SK-N-SH (cell line): Measurements from ENCODE around the gene TMTC2. TPM values are rescaled to one million over a fixed set of nuclear protein-coding genes. Genes with fewer than 3 reads are reported as not detected.

ENCODE experiments used
- CTCF ChIA-PET: fragments of 300-600, 350-600 bp; formaldehyde crosslinking; extraction: SDS; loops from one replicate; lab custom pipeline; 2021; lab: Yijun Ruan, JAX
- POLR2A ChIA-PET: fragments of 350-600 bp; sonication (Branson Sonifier 250); formaldehyde crosslinking; extraction: SDS; loops from one replicate; lab custom pipeline; 2020; ENCODE audit warnings: antibody characterized with exemption, inconsistent platforms; lab: Yijun Ruan, JAX
- DNase-seq: peaks from one replicate; pipeline ENCODE4 v3.0.0; 2012
- H2AFZ ChIP-seq: fragments of 200-600 bp; sonication (generic); 2 replicates; pipeline ENCODE4 v1.8.1; 2016; ENCODE audit warnings: antibody characterized with exemption, mild to moderate bottlenecking, low read depth
- H3F3A ChIP-seq: fragments of 200-600 bp; sonication (generic); replicated peaks from 2 replicates; pipeline ENCODE3; 2016; ENCODE audit warnings: antibody characterized with exemption, mild to moderate bottlenecking; ENCODE audit not compliant: insufficient read depth
- H3K27ac ChIP-seq, 2 experiments: fragments of 200-500 bp in 1 of 2; fragments of 200-600 bp in 1 of 2; sonication (Bioruptor generic) in 1 of 2; sonication (generic), shearing (Covaris generic) in 1 of 2; 2 replicates each; pipeline versions ENCODE4 v1.5.1 to v1.6.1; 2014 to 2016; ENCODE audit warnings: low read depth in 2 of 2, inconsistent platforms in 1 of 2, low read length in 1 of 2, mild to moderate bottlenecking in 1 of 2, mixed read lengths in 1 of 2
- H3K27me3 ChIP-seq: fragments of 200-600 bp; sonication (generic), shearing (Covaris generic); 2 replicates; pipeline ENCODE4 v1.6.1; 2016; ENCODE audit warnings: mixed run types; ENCODE audit not compliant: insufficient read depth
- H3K36me3 ChIP-seq, 2 experiments: fragments of 200-500 bp in 1 of 2; fragments of 200-600 bp in 1 of 2; sonication (Bioruptor generic) in 1 of 2; sonication (generic) in 1 of 2; replicated peaks in 1 of 2; 2 replicates each; pipeline versions ENCODE3 to v1.5.1; 2014 to 2016; ENCODE audit warnings: low read length in 1 of 2, mild to moderate bottlenecking in 1 of 2; ENCODE audit not compliant: insufficient read depth in 2 of 2, control insufficient read depth in 1 of 2
- H3K4me1 ChIP-seq, 2 experiments: fragments of 200-500 bp in 1 of 2; fragments of 200-600 bp in 1 of 2; sonication (Bioruptor generic) in 1 of 2; sonication (generic), shearing (Covaris generic) in 1 of 2; 2 replicates each; pipeline versions ENCODE4 v1.5.1 to v1.6.1; 2014 to 2016; ENCODE audit warnings: low read depth in 1 of 2, low read length in 1 of 2, mixed run types in 1 of 2; ENCODE audit not compliant: insufficient read depth in 2 of 2, control insufficient read depth in 1 of 2
- H3K4me2 ChIP-seq: fragments of 200-600 bp; sonication (generic), shearing (Covaris generic); 2 replicates; pipeline ENCODE4 v1.6.1; 2017; ENCODE audit warnings: mixed run types
- H3K4me3 ChIP-seq, 2 experiments: fragments of 200-500 bp in 1 of 2; fragments of 200-600 bp in 1 of 2; sonication (Bioruptor generic) in 1 of 2; sonication (generic), shearing (Covaris generic) in 1 of 2; 2 replicates each; pipeline versions ENCODE4 v1.5.1 to v1.8.1; 2014 to 2016; ENCODE audit warnings: low read depth in 2 of 2, inconsistent platforms in 1 of 2, low read length in 1 of 2, mild to moderate bottlenecking in 1 of 2, mixed read lengths in 1 of 2, moderate library complexity in 1 of 2
- H3K79me2 ChIP-seq: fragments of 200-600 bp; sonication (generic); 2 replicates; pipeline ENCODE4 v1.8.1; 2017; ENCODE audit warnings: mild to moderate bottlenecking; ENCODE audit not compliant: insufficient read depth
- H3K9ac ChIP-seq: fragments of 200-600 bp; sonication (generic); 2 replicates; pipeline ENCODE4 v1.6.1; 2017; ENCODE audit warnings: mixed run types
- H3K9me2 ChIP-seq: fragments of 200-600 bp; sonication (generic); 2 replicates; pipeline ENCODE4 v1.6.1; 2017; ENCODE audit warnings: mixed run types
- H3K9me3 ChIP-seq: fragments of 200-600 bp; sonication (generic); 2 replicates; pipeline ENCODE4 v1.6.1; 2017; ENCODE audit warnings: mixed run types, mild to moderate bottlenecking, moderate library complexity
- H4K20me1 ChIP-seq: fragments of 200-600 bp; sonication (generic); 2 replicates; pipeline ENCODE4 v1.6.1; 2017; ENCODE audit warnings: mild to moderate bottlenecking, mixed run types; ENCODE audit not compliant: insufficient read depth
- CHD2 ChIP-seq: fragments of 150-350 bp; IDR thresholded peaks from 2 replicates; pipeline ENCODE4 v1.6.1; 2018; ENCODE audit warnings: low read length; ENCODE audit not compliant: partially characterized antibody
- CTCF ChIP-seq: fragments of 200-600 bp; sonication (generic); IDR thresholded peaks from 2 replicates; pipeline ENCODE4 v1.6.1; 2017; ENCODE audit warnings: antibody characterized with exemption, mild to moderate bottlenecking, moderate library complexity
- ELF1 ChIP-seq: IDR thresholded peaks from 2 replicates; pipeline ENCODE4 v1.4.0; 2012
- FOXJ3 ChIP-seq: sonication (generic); formaldehyde crosslinking; IDR thresholded peaks from 2 replicates; pipeline ENCODE4 v1.5.1; 2020; ENCODE audit warnings: mild to moderate bottlenecking, missing genetic modification reagents
- FOXM1 ChIP-seq: IDR thresholded peaks from 2 replicates; pipeline ENCODE4 v1.4.0; 2012; ENCODE audit warnings: low read depth, mild to moderate bottlenecking
- MEF2A ChIP-seq: IDR thresholded peaks from 2 replicates; pipeline ENCODE4 v1.4.0; 2012; ENCODE audit warnings: low read depth, borderline replicate concordance
- MXI1 ChIP-seq: IDR thresholded peaks from 2 replicates; pipeline ENCODE4 v1.6.1; 2012; ENCODE audit warnings: mild to moderate bottlenecking, low read depth, low read length, improper control_type of control experiment
- NFIC ChIP-seq: IDR thresholded peaks from 2 replicates; pipeline ENCODE4 v1.4.0; 2012; ENCODE audit warnings: borderline replicate concordance
- RAD21 ChIP-seq: IDR thresholded peaks from 2 replicates; pipeline ENCODE4 v1.6.1; 2012; ENCODE audit warnings: mild to moderate bottlenecking, low read length
- RFX5 ChIP-seq: IDR thresholded peaks from 2 replicates; pipeline ENCODE4 v1.6.1; 2012; ENCODE audit warnings: mild to moderate bottlenecking, improper control_type of control experiment, low read length
- SIN3A ChIP-seq: IDR thresholded peaks from 2 replicates; pipeline ENCODE4 v1.6.1; 2012; ENCODE audit warnings: low read depth, mild to moderate bottlenecking, low read length, moderate library complexity, borderline replicate concordance
- WGBS: methylation state at CpG from one replicate; pipeline ENCODE4 v1.1.6; 2017; ENCODE audit warnings: low lambda C conversion rate; 5-methylcytosine and 5-hydroxymethylcytosine counted together
- polyA plus RNA-seq, 3 experiments: library from polyadenylated mRNA; depleted of rRNA; stranded (reverse); fragments of >200 nt; gene quantifications; 2 replicates each; pipeline ENCODE4 v1.2.3, GENCODE V29; 2012

The TMTC2 gene
- polyA plus RNA-seq, 1 of the 3 experiments (the other 2 are of a cell fraction) = 4.1 TPM

GRCh38 chr12:82896277-82896676 is 209.6 kb downstream of the TMTC2 start (continued):
- TF ChIP-seq CTCF (no peak), MEF2A (no peak), FOXJ3 (CRISPR knock-in tag) (no peak), FOXM1 (no peak), NFIC (no peak)

GRCh38 chr12:82896979-82897378 is 210.3 kb downstream of the TMTC2 start:
- no peaks in the 10 kb centered on the region for H3F3A ChIP-seq
- H3K4me2 ChIP-seq = no peak overlapping the region
- POLR2A ChIA-PET = no interaction called here
- no peak for TF ChIP-seq SIN3A
- TF ChIP-seq RAD21 = 0 out of 2 replicates have a peak, but pooled peaks have one; percentile 24
- TF ChIP-seq MXI1 = no peak
- no peak for TF ChIP-seq ELF1
- no peaks in the 10 kb centered on the region for H3K27me3 ChIP-seq
- H3K27ac ChIP-seq = no peak overlapping the region
- CTCF ChIA-PET = interaction anchor here (1.1 to 1.4 kb wide), 2 partner anchors 10 to 183 kb away, joined by 3 to 4 read pairs; no protein-coding TSS in a partner anchor
- no peaks in the 10 kb centered on the region for H3K9me2 ChIP-seq
- H3K4me3 ChIP-seq = no peak overlapping the region
- H3K79me2 ChIP-seq = no peaks in the 10 kb centered on the region
- no peak for DNase-seq
- no peak overlapping the region for H3K9ac ChIP-seq
- H2AFZ ChIP-seq = 0 out of 2 replicates have a peak overlapping the region, but pooled peaks have one; percentile 23
- WGBS = 81% methylated on average over 3 of the region's 3 CpGs
- H4K20me1 ChIP-seq = no peaks in the 10 kb centered on the region
- no peaks in the 10 kb centered on the region for H3K9me3 ChIP-seq
- H3K4me1 ChIP-seq = peaks cover 0 to 4% of the 10 kb centered on the region in 2 experiments; a peak in 1 of 4 replicates
- H3K36me3 ChIP-seq = no peaks in the 10 kb centered on the region

GRCh38 chr12:82898441-82898840 is 211.7 kb downstream of the TMTC2 start:
- no peaks in the 10 kb centered on the region for H4K20me1 ChIP-seq
- no peaks in the 10 kb centered on the region for H3K27me3 ChIP-seq
- no peaks in the 10 kb centered on the region for H3F3A ChIP-seq
- H3K36me3 ChIP-seq = no peaks in the 10 kb centered on the region
- H3K9me2 ChIP-seq = no peaks in the 10 kb centered on the region
- no peak overlapping the region for H3K9ac ChIP-seq
- H3K27ac ChIP-seq = no peak overlapping the region
- TF ChIP-seq CHD2 (no peak), MEF2A (no peak), RFX5 (no peak), CTCF (no peak)
- peaks cover 0 to 4% of the 10 kb centered on the region in 2 experiments; a peak in 1 of 4 replicates for H3K4me1 ChIP-seq
- 83% methylated on average over 2 of the region's 2 CpGs for WGBS
- ChIA-PET POLR2A (no interaction called here), CTCF (no interaction called here)
- H3K4me2 ChIP-seq = no peak overlapping the region
- no peak overlapping the region for H2AFZ ChIP-seq
- no peaks in the 10 kb centered on the region for H3K9me3 ChIP-seq
- no peaks in the 10 kb centered on the region for H3K79me2 ChIP-seq
- no peak overlapping the region for H3K4me3 ChIP-seq
- DNase-seq = no peak
